Activated naive CD8-positive, alpha-beta T cell treated with anti-CD3 and anti-CD28 coated beads, Interleukin-2, amount 10 ng/mL, durations not matched to agents 7 days and 5 days (primary cell): ENCODE data around the gene WDR33. TPM values are rescaled to one million over a fixed set of nuclear protein-coding genes. Genes with fewer than 3 reads are reported as not detected.
A peak's percentile ranks its signal among the peaks of the same experiment; 100 is the strongest.

ENCODE experiments used
- ATAC-seq: fragments of 150-1000 bp; cut with Tn5 transposase; one replicate; pipeline ENCODE4 v1.10.0; 2021; ENCODE audit warnings: low read depth, moderate library complexity
- POLR2A ChIA-PET: fragments of 350-600 bp; sonication (Branson Sonifier 250); formaldehyde crosslinking; loops from one replicate; lab custom pipeline; 2021; ENCODE audit warnings: antibody characterized with exemption; lab: Charles Lee
- DNase-seq: peaks from one replicate; pipeline ENCODE4 v3.0.0; 2021
- H3K27ac Mint-ChIP-seq: one replicate; pipeline ENCODE4 v1.8.0; 2022; ENCODE audit warnings: mild to moderate bottlenecking, mixed read lengths
- H3K27me3 Mint-ChIP-seq: one replicate; pipeline ENCODE4 v1.8.0; 2022; ENCODE audit warnings: mild to moderate bottlenecking, moderate library complexity, mixed read lengths
- H3K36me3 Mint-ChIP-seq: one replicate; pipeline ENCODE4 v1.8.0; 2021; ENCODE audit warnings: mild to moderate bottlenecking, mixed read lengths
- H3K4me1 Mint-ChIP-seq: one replicate; pipeline ENCODE4 v1.8.0; 2021; ENCODE audit warnings: mixed read lengths
- H3K4me3 Mint-ChIP-seq: one replicate; pipeline ENCODE4 v1.8.0; 2022; ENCODE audit warnings: mild to moderate bottlenecking, moderate library complexity, mixed read lengths
- H3K9me3 Mint-ChIP-seq: one replicate; pipeline ENCODE4 v1.8.0; 2021; ENCODE audit warnings: mixed read lengths
- total RNA-seq, 2 experiments: library from RNA; stranded (reverse); gene quantifications; one replicate each; pipeline ENCODE4 v1.2.3, GENCODE V29; 2021

Gene WDR33
- total RNA-seq, 2 experiments from 2014 or later, result 69.1 to 82.2 TPM

DNA sequence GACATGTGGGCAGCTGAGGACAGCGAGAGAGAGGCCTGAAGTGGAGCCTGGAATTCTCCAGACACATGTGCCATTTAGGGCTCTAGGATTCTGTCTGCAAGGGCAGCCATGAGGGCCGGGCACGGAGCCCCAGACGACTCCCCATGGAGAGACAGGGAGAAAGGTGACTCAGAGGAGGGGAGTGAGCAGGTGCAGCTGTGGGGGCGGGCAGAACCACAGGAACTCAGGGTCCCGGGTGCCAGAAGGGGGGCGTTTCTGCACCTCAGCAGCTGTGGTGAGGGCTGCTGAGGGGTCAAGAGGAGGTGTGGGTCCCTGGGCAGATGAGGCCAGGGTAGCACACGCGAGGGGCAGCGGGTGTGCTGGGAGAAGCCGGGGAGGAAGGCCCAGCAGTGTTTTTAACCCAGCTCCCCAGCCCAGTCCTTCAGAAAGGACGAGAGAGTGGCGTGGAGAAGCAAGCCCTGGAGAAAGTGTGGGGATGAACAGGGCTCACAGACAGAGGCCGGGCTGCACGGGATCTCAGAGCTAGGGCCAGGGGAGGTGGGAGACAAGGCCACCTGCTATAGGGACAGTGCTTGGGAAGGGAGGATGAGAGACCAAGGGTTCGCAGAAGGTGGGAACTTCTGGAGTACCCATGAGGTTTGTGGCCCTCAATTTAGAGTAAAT lies 157.4 kb downstream of the WDR33 start:
- DNase-seq (no peak), ATAC-seq (no peak)
- no peaks in the 10 kb centered on the region for H3K27me3 Mint-ChIP-seq
- peaks cover 7% of the 10 kb centered on the region for H3K4me1 Mint-ChIP-seq
- H3K36me3 Mint-ChIP-seq, result no peaks in the 10 kb centered on the region
- POLR2A ChIA-PET, result no interaction called here
- H3K4me3 Mint-ChIP-seq, result no peak overlapping the region
- peak overlapping the region; percentile 42 for H3K27ac Mint-ChIP-seq
- H3K9me3 Mint-ChIP-seq, result no peaks in the 10 kb centered on the region

DNA sequence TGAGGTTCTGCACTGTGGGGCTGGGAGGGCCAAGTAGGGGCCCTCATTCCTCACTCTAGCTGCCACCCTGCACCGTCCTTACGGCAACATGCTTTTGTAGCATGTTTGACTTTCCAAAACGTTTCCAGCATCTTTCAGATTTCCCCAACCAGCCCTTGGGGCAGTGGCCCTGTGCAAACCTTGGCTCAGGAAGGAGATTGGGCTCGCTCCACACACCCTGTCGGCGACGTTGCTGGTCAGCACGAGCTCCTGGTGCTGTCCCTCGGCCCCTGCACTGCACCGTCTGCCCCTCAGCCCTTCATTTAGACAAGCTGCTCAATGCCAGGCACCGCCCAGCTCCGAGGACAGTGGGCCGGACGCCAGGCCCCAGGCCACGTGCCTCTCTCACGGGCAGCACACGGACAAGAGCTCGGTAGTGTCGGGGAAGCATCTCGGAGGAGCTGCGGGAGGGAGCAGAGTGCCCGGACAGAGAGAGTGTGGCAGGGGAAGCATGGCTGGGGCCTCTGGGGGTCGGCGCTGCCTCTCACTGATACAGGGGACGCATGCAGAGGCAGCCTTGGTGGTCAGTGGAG lies 158.1 kb downstream of the WDR33 start:
- Mint-ChIP-seq H3K27me3 (no peaks in the 10 kb centered on the region), H3K27ac (no peak overlapping the region), H3K9me3 (no peaks in the 10 kb centered on the region), H3K4me1 (peaks cover 9% of the 10 kb centered on the region), H3K4me3 (no peak overlapping the region), H3K36me3 (no peaks in the 10 kb centered on the region)
- ATAC-seq (no peak), DNase-seq (no peak)
- POLR2A ChIA-PET, result no interaction called here

DNA sequence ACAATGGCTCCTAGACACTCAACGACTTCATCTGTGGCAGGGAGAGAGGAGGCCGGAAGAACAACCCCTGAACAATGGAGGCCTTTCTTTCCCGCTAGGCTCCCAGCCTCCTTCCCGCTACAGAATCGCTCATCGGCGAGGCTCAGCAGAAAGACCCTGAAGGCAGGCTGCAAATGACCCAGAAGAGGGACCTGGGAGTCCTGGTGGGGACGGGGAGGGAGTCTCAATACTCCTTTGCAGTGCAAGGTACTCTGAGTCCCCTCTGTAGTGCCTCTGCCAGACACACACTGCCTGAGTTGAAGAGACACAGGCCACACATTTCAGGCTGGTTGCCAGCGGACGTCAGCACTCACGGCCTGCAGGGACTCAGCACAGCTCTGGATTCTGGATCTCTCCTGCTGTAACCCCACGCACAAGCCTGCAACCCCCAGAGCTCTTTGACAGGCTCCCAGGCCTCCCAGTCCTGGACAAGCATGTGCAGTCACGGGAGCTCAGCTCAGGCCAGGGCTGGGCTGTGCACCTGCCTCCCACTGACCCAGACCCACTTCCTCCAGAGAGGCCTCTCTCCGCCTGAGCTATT lies 158.9 kb downstream of the WDR33 start:
- H3K4me1 Mint-ChIP-seq, result peaks cover 9% of the 10 kb centered on the region
- no peak overlapping the region for H3K27ac Mint-ChIP-seq
- H3K27me3 Mint-ChIP-seq, result no peaks in the 10 kb centered on the region
- no peak for DNase-seq
- no peaks in the 10 kb centered on the region for H3K36me3 Mint-ChIP-seq
- H3K9me3 Mint-ChIP-seq, result no peaks in the 10 kb centered on the region
- no peak for ATAC-seq
- POLR2A ChIA-PET, result no interaction called here
- H3K4me3 Mint-ChIP-seq, result no peak overlapping the region

DNA sequence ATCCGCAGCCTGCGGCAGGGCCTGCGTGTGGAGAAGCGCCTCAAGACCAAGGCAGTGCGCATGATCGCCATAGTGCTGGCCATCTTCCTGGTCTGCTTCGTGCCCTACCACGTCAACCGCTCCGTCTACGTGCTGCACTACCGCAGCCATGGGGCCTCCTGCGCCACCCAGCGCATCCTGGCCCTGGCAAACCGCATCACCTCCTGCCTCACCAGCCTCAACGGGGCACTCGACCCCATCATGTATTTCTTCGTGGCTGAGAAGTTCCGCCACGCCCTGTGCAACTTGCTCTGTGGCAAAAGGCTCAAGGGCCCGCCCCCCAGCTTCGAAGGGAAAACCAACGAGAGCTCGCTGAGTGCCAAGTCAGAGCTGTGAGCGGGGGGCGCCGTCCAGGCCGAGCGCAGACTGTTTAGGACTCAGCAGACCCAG lies 159.6 kb downstream of the WDR33 start:
- peaks cover 10% of the 10 kb centered on the region for H3K4me1 Mint-ChIP-seq
- H3K27ac Mint-ChIP-seq, result no peak overlapping the region
- no peak for ATAC-seq
- no peak for DNase-seq
- no peaks in the 10 kb centered on the region for H3K27me3 Mint-ChIP-seq
- H3K36me3 Mint-ChIP-seq, result no peaks in the 10 kb centered on the region
- no peaks in the 10 kb centered on the region for H3K9me3 Mint-ChIP-seq
- POLR2A ChIA-PET, result no interaction called here
- no peak overlapping the region for H3K4me3 Mint-ChIP-seq

Other genes with a start within 250 kb of the WDR33 start
- not detected for gene GPR17, start 165.0 kb downstream of the WDR33 start, total RNA-seq
- 10 to 100 TPM; 21.7 to 24.9 TPM for gene LIMS2, start 135.6 kb downstream of the WDR33 start, total RNA-seq
- gene SFT2D3, start 109.7 kb downstream of the WDR33 start, total RNA-seq, result 1 to 10 TPM; 7.5 to 8.7 TPM
- gene POLR2D, start 47.0 kb upstream of the WDR33 start, total RNA-seq, result 10 to 100 TPM; 37.7 to 43.4 TPM
- 10 to 100 TPM; 14.7 to 15.7 TPM for gene AMMECR1L, start 74.8 kb upstream of the WDR33 start, total RNA-seq
- gene SAP130, start 216.9 kb upstream of the WDR33 start, total RNA-seq, result 10 to 100 TPM; 37.8 to 41.4 TPM